ENCODE results near the gene CACNA1C.

The CACNA1C gene

DNA sequence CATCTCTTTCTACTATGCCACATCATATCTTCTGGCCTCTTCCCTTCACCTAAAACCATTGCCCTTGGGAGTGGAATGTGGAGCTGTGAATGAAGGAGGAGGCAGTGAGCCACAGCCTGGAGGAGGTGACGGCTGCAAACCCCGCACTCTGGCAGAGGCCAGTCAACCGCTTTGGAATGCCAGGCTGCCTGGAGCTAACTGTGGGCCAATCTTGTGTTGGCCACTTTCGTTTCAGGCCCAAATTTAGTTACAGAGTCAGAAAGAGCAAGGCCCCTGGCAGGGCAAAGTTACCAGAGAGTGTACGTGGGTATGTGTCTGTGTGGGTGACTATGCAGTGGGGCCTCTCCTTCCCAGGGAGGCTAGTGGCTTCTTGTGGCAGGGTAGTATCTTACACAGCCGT, 40.1 kb downstream of the CACNA1C start:
- TF ChIP-seq, protein P1, sequence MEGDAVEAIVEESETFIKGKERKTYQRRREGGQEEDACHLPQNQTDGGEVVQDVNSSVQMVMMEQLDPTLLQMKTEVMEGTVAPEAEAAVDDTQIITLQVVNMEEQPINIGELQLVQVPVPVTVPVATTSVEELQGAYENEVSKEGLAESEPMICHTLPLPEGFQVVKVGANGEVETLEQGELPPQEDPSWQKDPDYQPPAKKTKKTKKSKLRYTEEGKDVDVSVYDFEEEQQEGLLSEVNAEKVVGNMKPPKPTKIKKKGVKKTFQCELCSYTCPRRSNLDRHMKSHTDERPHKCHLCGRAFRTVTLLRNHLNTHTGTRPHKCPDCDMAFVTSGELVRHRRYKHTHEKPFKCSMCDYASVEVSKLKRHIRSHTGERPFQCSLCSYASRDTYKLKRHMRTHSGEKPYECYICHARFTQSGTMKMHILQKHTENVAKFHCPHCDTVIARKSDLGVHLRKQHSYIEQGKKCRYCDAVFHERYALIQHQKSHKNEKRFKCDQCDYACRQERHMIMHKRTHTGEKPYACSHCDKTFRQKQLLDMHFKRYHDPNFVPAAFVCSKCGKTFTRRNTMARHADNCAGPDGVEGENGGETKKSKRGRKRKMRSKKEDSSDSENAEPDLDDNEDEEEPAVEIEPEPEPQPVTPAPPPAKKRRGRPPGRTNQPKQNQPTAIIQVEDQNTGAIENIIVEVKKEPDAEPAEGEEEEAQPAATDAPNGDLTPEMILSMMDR (conservative IDR thresholded peaks at IDR 0.05; ENCODE audit: low read depth), result no peak
- DNase-seq (ENCODE audit: low spot score), result no peak
- CTCF ChIA-PET, result interaction anchor here (0.6 kb wide), 1 partner anchor 268 kb away, joined by 5 read pairs; no protein-coding TSS in a partner anchor
- POLR2A ChIA-PET (ENCODE audit: low non-redundant PET), result no interaction called here
- H3K27ac ChIP-seq, result no peak overlapping the region

DNA sequence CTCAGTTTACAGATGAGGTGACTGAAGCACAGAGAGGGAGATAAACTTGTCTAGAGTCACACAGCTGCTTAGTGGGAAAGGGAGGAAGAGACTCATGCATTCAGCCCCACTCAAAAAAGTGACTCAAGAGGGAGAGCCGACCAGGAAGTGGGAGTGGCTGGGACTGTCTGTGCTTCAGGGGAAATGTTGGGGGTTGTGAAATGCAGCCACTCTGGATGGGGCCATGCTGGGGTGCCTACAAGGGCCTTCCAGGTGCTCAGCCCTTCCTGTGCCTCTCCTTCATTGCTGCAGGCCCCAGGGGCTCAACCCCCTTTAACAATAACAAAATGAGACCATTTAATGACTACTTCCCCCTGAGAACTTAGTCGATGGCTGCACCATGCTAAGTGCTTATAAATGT, 41.8 kb downstream of the CACNA1C start:
- TF ChIP-seq, protein P1 (conservative IDR thresholded peaks at IDR 0.05; ENCODE audit: low read depth), result no peak
- POLR2A ChIA-PET (ENCODE audit: low non-redundant PET), result no interaction called here
- no peak overlapping the region for H3K27ac ChIP-seq
- no peak for DNase-seq (ENCODE audit: low spot score)
- CTCF ChIA-PET, result no interaction called here

DNA sequence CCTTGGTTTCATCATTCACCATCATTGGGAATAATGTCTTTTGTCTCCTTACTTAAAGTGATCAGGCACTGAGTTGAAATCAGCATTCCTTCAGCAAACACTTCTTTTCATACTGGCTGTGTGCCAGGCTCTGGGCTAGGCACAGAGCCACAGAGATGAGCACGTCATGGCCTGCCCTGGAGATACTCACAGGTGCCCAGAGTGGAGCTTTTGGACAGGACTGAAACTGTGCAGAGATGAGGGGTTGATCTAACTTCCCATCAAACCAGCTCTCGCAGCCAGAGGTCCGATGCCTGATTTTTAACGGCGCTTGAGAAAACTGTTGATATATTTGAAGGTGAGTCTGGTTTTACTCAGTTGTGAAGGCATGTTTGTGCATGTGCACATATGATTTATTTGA, 43.1 kb downstream of the CACNA1C start:
- ChIA-PET POLR2A (ENCODE audit: low non-redundant PET) (no interaction called here), CTCF (no interaction called here)
- H3K27ac ChIP-seq, result no peak overlapping the region
- TF ChIP-seq, protein P1 (conservative IDR thresholded peaks at IDR 0.05; ENCODE audit: low read depth), result no peak
- DNase-seq (ENCODE audit: low spot score), result no peak

DNA sequence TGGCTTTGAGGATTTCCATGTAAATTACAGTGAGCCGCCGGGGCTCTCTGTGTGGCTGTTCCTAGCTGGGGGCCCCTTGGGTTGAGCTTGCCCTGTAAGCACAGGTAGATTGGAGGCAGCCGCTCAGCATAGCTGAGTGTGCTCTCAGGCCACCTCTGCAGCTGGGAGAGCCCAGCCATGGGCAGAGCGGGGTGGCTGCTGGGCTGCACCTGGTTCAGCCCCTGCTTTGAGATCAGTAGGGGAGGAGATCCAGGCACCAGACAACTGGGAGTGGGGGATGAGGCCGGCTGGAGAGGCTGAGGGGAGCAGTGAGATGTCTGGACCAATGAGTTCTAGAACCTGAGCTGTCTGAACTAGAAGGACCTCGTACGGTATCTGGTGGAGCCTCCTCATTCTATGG, 44.8 kb downstream of the CACNA1C start:
- TF ChIP-seq, protein P1 (conservative IDR thresholded peaks at IDR 0.05; ENCODE audit: low read depth), result no peak
- H3K27ac ChIP-seq, result no peak overlapping the region
- CTCF ChIA-PET, result interaction anchor here (0.6 kb wide), 1 partner anchor 142 kb away, joined by 4 read pairs; no protein-coding TSS in a partner anchor
- DNase-seq (ENCODE audit: low spot score), result no peak
- POLR2A ChIA-PET (ENCODE audit: low non-redundant PET), result no interaction called here

DNA sequence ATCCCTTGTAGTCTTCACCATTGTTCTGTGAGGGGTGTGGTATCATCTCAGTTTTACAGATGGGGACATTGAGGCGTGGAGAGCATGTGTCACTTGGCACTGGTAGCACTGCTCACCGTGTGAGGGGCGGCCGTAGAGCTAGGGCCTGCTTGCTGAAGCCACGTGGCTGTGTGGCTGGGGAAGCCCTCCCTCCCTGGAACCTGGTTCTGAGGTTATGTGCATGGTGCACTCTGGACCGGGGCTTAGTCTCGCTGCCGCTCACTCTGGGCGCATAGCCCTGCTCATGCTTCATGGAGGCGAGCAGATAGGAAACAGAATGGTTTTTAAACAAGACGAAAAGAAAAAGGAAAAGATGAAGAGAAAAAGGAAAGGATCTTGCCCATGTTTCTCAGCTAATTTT, 46.1 kb downstream of the CACNA1C start:
- ChIA-PET CTCF (no interaction called here), POLR2A (ENCODE audit: low non-redundant PET) (no interaction called here)
- H3K27ac ChIP-seq, result no peak overlapping the region
- TF ChIP-seq, protein P1 (conservative IDR thresholded peaks at IDR 0.05; ENCODE audit: low read depth), result no peak
- no peak for DNase-seq (ENCODE audit: low spot score)

DNA sequence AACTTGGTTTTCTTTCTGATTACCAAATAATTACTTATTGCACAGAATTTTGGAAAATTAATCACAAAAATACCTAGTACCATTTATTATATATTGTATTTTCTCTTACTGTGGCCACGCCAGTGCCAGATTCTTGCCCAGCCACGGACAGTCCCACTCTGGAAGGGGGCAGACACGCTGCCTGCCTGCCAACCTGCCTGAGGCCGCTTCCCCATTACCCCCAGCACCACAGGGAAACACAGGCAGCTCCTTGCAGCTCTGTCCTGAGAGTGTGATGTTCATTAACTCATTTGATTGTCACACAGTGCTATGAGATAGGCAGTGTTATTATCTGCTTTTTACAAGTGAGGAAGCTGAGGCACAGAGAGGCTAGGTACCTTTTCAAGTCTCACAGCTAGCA, 46.8 kb downstream of the CACNA1C start:
- no peak for DNase-seq (ENCODE audit: low spot score)
- CTCF ChIA-PET, result no interaction called here
- TF ChIP-seq, protein P1 (conservative IDR thresholded peaks at IDR 0.05; ENCODE audit: low read depth), result no peak
- no peak overlapping the region for H3K27ac ChIP-seq
- POLR2A ChIA-PET (ENCODE audit: low non-redundant PET), result no interaction called here

DNA sequence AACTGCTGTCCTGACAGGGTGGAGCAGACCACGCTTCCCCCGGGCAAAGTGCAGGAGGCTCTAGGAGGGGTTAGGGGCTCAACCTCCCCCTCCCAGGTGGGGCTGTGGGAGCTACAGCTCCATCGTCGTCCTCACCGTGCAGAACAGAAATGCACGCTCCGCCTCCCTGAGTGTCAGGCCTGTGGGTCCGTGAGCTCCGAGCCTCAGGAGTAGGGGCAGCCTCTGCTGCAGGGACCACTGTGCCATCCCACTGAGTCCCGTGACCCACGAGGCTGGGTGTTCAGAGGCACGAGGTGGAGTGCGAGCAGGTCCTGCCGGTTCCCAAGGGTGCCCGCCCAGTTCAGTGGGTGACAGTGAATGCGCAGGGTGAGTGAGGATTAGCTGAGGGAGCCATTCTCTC, 48.6 kb downstream of the CACNA1C start:
- TF ChIP-seq, protein P1 (conservative IDR thresholded peaks at IDR 0.05; ENCODE audit: low read depth), result no peak
- ChIA-PET POLR2A (ENCODE audit: low non-redundant PET) (no interaction called here), CTCF (no interaction called here)
- DNase-seq (ENCODE audit: low spot score), result no peak
- no peak overlapping the region for H3K27ac ChIP-seq

Measured in RWPE1 (cell line).